Fibroblast of skin of scalp (primary cell): ENCODE data around the gene RALB.
"Not testable (repeated sequence)": the region's sequence is repeated elsewhere in the genome, so short reads cannot be mapped to it uniquely, and the experiment has no call there.

ENCODE experiments used
- DNase-seq: peaks from one replicate; pipeline ENCODE4 v3.0.0-alpha.2; 2013

The RALB gene

GRCh38 chr2:120224735-120225548, 27.7 kb upstream of the RALB start:
- no peak for DNase-seq

GRCh38 chr2:120225549-120226065, 27.0 kb upstream of the RALB start:
- no peak for DNase-seq

- DNase-seq: no peak
These were observed 26.3 kb upstream of the RALB start for GRCh38 chr2:120226316-120226715.

- no peak for DNase-seq
These were observed 25.3 kb upstream of the RALB start for GRCh38 chr2:120227111-120227991.

- no peak for DNase-seq
These were observed 24.1 kb upstream of the RALB start for GRCh38 chr2:120228503-120228902.

GRCh38 chr2:120229341-120229740, 23.3 kb upstream of the RALB start:
- DNase-seq: no peak

- no peak for DNase-seq
These were observed 21.9 kb upstream of the RALB start for GRCh38 chr2:120230515-120231471.

- no peak for DNase-seq
These were observed 21.1 kb upstream of the RALB start for GRCh38 chr2:120231564-120231973.

- no peak for DNase-seq
These were observed 20.5 kb upstream of the RALB start for GRCh38 chr2:120231974-120232635.

GRCh38 chr2:120233292-120233691, 19.4 kb upstream of the RALB start:
- no peak for DNase-seq

GRCh38 chr2:120235158-120235557, 17.5 kb upstream of the RALB start:
- DNase-seq: not testable (repeated sequence)

- DNase-seq: no peak
These were observed 17.0 kb upstream of the RALB start for GRCh38 chr2:120235681-120236080.

GRCh38 chr2:120236316-120236715, 16.3 kb upstream of the RALB start:
- DNase-seq: no peak

- DNase-seq: no peak
These were observed 15.9 kb upstream of the RALB start for GRCh38 chr2:120236791-120237190.

GRCh38 chr2:120237491-120237902, 15.2 kb upstream of the RALB start:
- peak; percentile 45 for DNase-seq

- DNase-seq: peak; percentile 51
These were observed 13.7 kb upstream of the RALB start for GRCh38 chr2:120238728-120239487.

- peak; percentile 78 for DNase-seq
These were observed 13.0 kb upstream of the RALB start for GRCh38 chr2:120239488-120240287.

- DNase-seq: no peak
These were observed 11.7 kb upstream of the RALB start for GRCh38 chr2:120240901-120241429.

GRCh38 chr2:120241684-120242083, 11.0 kb upstream of the RALB start:
- no peak for DNase-seq

GRCh38 chr2:120243211-120243610, 9.4 kb upstream of the RALB start:
- DNase-seq: peak; percentile 30
